ENCODE data around the gene AUTS2. TPM values are rescaled to one million over a fixed set of nuclear protein-coding genes. Genes with fewer than 3 reads are reported as not detected.

AUTS2 gene
- total RNA-seq, 1 experiment from 2014 or later: 256 TPM

DNA sequence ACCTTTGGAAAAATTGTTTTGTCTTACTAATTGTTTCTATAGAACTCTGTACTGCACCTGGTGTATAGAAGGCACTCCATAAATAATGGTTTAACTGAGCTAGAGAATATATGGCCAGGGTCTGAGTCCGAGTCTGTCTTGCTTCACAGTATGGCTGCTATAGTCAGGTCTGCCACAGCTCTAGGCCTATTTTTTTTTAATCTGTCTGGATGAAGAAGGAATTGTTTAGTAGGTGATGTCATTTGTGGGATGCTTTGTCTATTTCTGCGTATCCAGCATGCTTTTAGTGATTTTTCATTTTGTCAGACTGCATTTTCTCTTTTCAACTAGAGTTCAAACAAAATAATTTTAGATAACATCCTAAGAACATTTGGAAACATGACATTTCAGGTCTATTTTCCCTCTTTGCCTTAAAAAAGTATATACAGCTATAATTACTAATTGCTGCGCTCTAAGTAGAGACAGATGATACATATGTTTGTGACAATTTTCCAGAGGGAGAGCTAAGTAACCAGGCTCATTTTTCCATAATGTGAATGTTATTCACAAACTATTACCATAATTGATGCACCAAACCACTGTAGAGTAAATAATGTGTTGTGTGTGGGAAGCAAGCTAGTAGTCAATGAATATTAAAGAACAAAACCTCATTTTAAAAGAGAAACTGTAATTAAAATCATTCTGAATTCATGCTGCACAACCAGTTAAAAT lies 361.7 kb downstream of the AUTS2 start:
- H4K5ac ChIP-seq (ENCODE audit: insufficient read length, low read depth, low read length): no peak overlapping the region
- Mint-ChIP-seq H3K4me1 (peaks cover 12 to 14% of the 10 kb centered on the region in 2 experiments), H3K27ac (no peak overlapping the region), H3K4me3 (no peak overlapping the region), H3K9me3 (no peaks in the 10 kb centered on the region), H3K27me3 (ENCODE audit: low read depth) (peaks cover 4% of the 10 kb centered on the region), H3K36me3 (ENCODE audit: insufficient read depth in 1 of 3, low read depth in 3 of 3) (no peaks in the 10 kb centered on the region)
- H3K79me2 ChIP-seq (ENCODE audit: insufficient read depth, low read length): no peaks in the 10 kb centered on the region
- TF ChIP-seq, protein P1, sequence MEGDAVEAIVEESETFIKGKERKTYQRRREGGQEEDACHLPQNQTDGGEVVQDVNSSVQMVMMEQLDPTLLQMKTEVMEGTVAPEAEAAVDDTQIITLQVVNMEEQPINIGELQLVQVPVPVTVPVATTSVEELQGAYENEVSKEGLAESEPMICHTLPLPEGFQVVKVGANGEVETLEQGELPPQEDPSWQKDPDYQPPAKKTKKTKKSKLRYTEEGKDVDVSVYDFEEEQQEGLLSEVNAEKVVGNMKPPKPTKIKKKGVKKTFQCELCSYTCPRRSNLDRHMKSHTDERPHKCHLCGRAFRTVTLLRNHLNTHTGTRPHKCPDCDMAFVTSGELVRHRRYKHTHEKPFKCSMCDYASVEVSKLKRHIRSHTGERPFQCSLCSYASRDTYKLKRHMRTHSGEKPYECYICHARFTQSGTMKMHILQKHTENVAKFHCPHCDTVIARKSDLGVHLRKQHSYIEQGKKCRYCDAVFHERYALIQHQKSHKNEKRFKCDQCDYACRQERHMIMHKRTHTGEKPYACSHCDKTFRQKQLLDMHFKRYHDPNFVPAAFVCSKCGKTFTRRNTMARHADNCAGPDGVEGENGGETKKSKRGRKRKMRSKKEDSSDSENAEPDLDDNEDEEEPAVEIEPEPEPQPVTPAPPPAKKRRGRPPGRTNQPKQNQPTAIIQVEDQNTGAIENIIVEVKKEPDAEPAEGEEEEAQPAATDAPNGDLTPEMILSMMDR (conservative IDR thresholded peaks at IDR 0.05): no peak
- no peak overlapping the region for H3K9ac ChIP-seq (ENCODE audit: extremely low read depth, insufficient read length, low read length)
- H4K8ac ChIP-seq (replicated peaks; ENCODE audit: insufficient read length, low read depth, low read length): no peak overlapping the region
- no peaks in the 10 kb centered on the region for H3K27me3 ChIP-seq (ENCODE audit: insufficient read depth, low read length)
- no peak overlapping the region for H3K4me2 ChIP-seq (ENCODE audit: insufficient read depth, insufficient read length, low read length)
- no peak overlapping the region for H3K14ac ChIP-seq (ENCODE audit: insufficient read depth, low read length)
- H3K4ac ChIP-seq (ENCODE audit: low read depth, low read length): no peak overlapping the region
- no peak overlapping the region for H2BK5ac ChIP-seq (ENCODE audit: insufficient read length, low read length)
- no peak overlapping the region for H2BK15ac ChIP-seq (ENCODE audit: low read depth, low read length)
- no peaks in the 10 kb centered on the region for H3K23me2 ChIP-seq (ENCODE audit: insufficient read length, low read depth, low read length, poor library complexity, severe bottlenecking)
- H3T11ph ChIP-seq (ENCODE audit: low read length): no peak overlapping the region
- H3K9me3 ChIP-seq (ENCODE audit: control insufficient read depth, low read depth, low read length): no peaks in the 10 kb centered on the region
- H3K27ac ChIP-seq (ENCODE audit: insufficient read length, low read depth, low read length): no peak overlapping the region
- no peaks in the 10 kb centered on the region for H4K20me1 ChIP-seq (ENCODE audit: control insufficient read depth, insufficient read depth, insufficient read length)
- no peak overlapping the region for H3K18ac ChIP-seq (ENCODE audit: insufficient read length, low read depth, low read length)
- peaks cover 8% of the 10 kb centered on the region; the same call in 1 of the 2 replicates for H3K4me1 ChIP-seq (ENCODE audit: insufficient read depth, low read length)
- no peak overlapping the region for H2BK20ac ChIP-seq (ENCODE audit: low read depth, low read length, poor library complexity, severe bottlenecking)
- no peak overlapping the region for H2BK120ac ChIP-seq (ENCODE audit: low read depth, low read length, poor library complexity, severe bottlenecking)
- no peaks in the 10 kb centered on the region for H3K79me1 ChIP-seq (ENCODE audit: insufficient read depth, low read depth, low read length, poor library complexity, severe bottlenecking)
- WGBS (ENCODE audit: extremely low coverage, insufficient read length, low lambda C conversion rate): no CpG with 5 or more reads among the region's 3 CpGs
- H3K56ac ChIP-seq (ENCODE audit: insufficient read length, low read depth, low read length): no peak overlapping the region
- DNase-seq: no peak
- no peak overlapping the region for H2AFZ ChIP-seq (ENCODE audit: low read length)
- no peak overlapping the region for H2BK12ac ChIP-seq (ENCODE audit: insufficient read length, low read depth, low read length)
- no peak overlapping the region for H3K23ac ChIP-seq (ENCODE audit: insufficient read length, low read depth, low read length)
- no peak overlapping the region for H2AK5ac ChIP-seq (ENCODE audit: insufficient read length, low read length)
- no peak overlapping the region for H4K91ac ChIP-seq (ENCODE audit: insufficient read length, low read depth, low read length)

All from H9 (cell line).